ENCODE data around the gene CSMD2. TPM values are rescaled to one million over a fixed set of nuclear protein-coding genes. Genes with fewer than 3 reads are reported as not detected.

CSMD2 gene
- polyA plus RNA-seq, 1 of the 3 experiments (the other 2 are of a cell fraction), result not detected

DNA sequence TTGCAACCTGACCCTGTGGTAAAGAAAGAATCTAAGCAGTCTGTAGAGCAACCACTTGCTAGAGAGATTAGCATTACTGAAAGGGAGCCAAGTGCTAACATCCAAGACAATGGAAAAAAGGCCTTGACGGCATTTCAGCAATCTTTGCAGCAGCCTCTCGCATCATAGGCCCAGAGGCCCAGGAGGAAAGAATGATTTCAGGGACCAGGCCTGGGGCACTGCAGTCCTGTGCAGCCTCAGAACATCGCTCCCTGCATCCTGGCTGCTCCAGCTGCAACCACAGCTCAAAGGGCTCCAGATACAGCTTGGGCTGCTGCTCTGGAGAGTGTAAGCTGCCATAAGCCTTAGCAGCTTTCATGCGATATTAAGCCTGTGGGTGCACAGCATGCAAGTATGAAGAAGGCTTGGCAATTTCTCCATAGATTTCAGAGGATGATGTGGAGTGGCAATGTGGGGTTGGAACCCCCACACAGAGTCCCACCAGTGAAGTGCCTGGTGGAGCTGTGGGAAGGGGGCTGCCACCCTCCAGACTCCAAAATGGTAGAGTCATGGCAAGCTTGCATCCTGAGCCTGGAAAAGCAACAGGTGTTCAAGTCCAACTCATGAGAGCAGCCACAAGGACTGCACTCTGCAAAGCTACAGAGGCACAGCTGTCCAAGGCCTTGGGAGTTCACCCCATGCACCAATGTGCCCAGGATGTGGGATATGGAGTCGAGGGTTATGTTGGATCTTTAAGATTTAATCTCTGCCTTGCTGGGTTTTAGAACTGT is 411.8 kb downstream of the CSMD2 start:
- 28% methylated on average over 3 of the region's 5 CpGs for WGBS (ENCODE audit: low lambda C conversion rate)
- TF ChIP-seq ZBTB33 (IDR thresholded peaks at IDR 0.05; ENCODE audit: borderline replicate concordance, low read depth) (no peak), RFX5 (IDR thresholded peaks at IDR 0.05; ENCODE audit: low read length) (no peak), MEF2A (IDR thresholded peaks at IDR 0.05; ENCODE audit: borderline replicate concordance, low read depth) (no peak), RXRA (IDR thresholded peaks at IDR 0.05; ENCODE audit: borderline replicate concordance, low read depth) (no peak), MXI1 (IDR thresholded peaks at IDR 0.05; ENCODE audit: low read depth, low read length) (no peak), CHD2 (IDR thresholded peaks at IDR 0.05; ENCODE audit: low read length, partially characterized antibody) (no peak), CTCF (IDR thresholded peaks at IDR 0.05) (no peak), GATA2 (CRISPR knock-in tag; IDR thresholded peaks at IDR 0.05) (no peak), NRF1 (IDR thresholded peaks at IDR 0.05; ENCODE audit: low read depth, low read length) (no peak), FOXJ3 (CRISPR knock-in tag; IDR thresholded peaks at IDR 0.05) (no peak), GABPA (IDR thresholded peaks at IDR 0.05; ENCODE audit: low read depth) (no peak), REST (IDR thresholded peaks at IDR 0.05; ENCODE audit: low read depth, low read length) (no peak), MAX (IDR thresholded peaks at IDR 0.05; ENCODE audit: low read depth) (no peak), FOXM1 (IDR thresholded peaks at IDR 0.05; ENCODE audit: low read depth) (no peak), RCOR1 (IDR thresholded peaks at IDR 0.05; ENCODE audit: low read length) (no peak)
- TF ChIP-seq, protein P1, sequence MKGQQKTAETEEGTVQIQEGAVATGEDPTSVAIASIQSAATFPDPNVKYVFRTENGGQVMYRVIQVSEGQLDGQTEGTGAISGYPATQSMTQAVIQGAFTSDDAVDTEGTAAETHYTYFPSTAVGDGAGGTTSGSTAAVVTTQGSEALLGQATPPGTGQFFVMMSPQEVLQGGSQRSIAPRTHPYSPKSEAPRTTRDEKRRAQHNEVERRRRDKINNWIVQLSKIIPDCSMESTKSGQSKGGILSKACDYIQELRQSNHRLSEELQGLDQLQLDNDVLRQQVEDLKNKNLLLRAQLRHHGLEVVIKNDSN (IDR thresholded peaks at IDR 0.05; ENCODE audit: borderline replicate concordance, low read depth), result no peak
- no peaks in the 10 kb centered on the region for H3K79me2 ChIP-seq (ENCODE audit: insufficient read depth)
- H3K4me3 ChIP-seq (ENCODE audit: low read depth in 2 of 2, low read length in 1 of 2), result no peak overlapping the region
- no peak overlapping the region for H3K27ac ChIP-seq (ENCODE audit: low read depth in 2 of 2, low read length in 1 of 2)
- no peak for DNase-seq
- H3K9me2 ChIP-seq, result no peaks in the 10 kb centered on the region
- H3K9ac ChIP-seq, result no peak overlapping the region
- H3K9me3 ChIP-seq, result no peaks in the 10 kb centered on the region
- H3K27me3 ChIP-seq (ENCODE audit: insufficient read depth), result no peaks in the 10 kb centered on the region
- ChIA-PET CTCF (interaction anchor here (1.2 kb wide), 1 partner anchor 120 kb away, joined by 4 read pairs; no protein-coding TSS in a partner anchor), POLR2A (no interaction called here)
- no peak overlapping the region for H3K4me2 ChIP-seq
- H3F3A ChIP-seq (replicated peaks; ENCODE audit: insufficient read depth), result no peaks in the 10 kb centered on the region
- H3K4me1 ChIP-seq (ENCODE audit: control insufficient read depth in 1 of 2, insufficient read depth in 2 of 2, low read depth in 1 of 2, low read length in 1 of 2), result no peaks in the 10 kb centered on the region; a peak in 2 of 4 replicates
- no peaks in the 10 kb centered on the region for H4K20me1 ChIP-seq (ENCODE audit: insufficient read depth)
- no peaks in the 10 kb centered on the region for H3K36me3 ChIP-seq (replicated peaks in 1 of 2; ENCODE audit: control insufficient read depth in 1 of 2, insufficient read depth in 2 of 2, low read length in 1 of 2)
- no peak overlapping the region for H2AFZ ChIP-seq (ENCODE audit: low read depth)
